Gastrocnemius medialis (tissue), 4 donors: ENCODE data around the gene PKNOX2. TPM values are rescaled to one million over a fixed set of nuclear protein-coding genes. Genes with fewer than 3 reads are reported as not detected.

Experiments used
- ATAC-seq, 2 donors: fragments of 150-250 bp; one replicate each; pipeline ENCODE4 v1.9.1; 2016
- DNase-seq, 2 donors: peaks; one replicate each; pipeline ENCODE4 v3.0.0-alpha.2; 2019
- H3K27ac ChIP-seq, 4 donors: fragments of 200-600 bp; sonication (generic); 1 replicate in 1 of 4; 2 replicates in 3 of 4; pipeline ENCODE4 v1.5.1; 2016 to 2018; ENCODE audit warnings: mild to moderate bottlenecking in 2 of 4, moderate library complexity in 1 of 4
- H3K27me3 ChIP-seq, 3 donors: fragments of 200-600 bp; sonication (generic) in 2 of 3; 1 replicate in 1 of 3; 2 replicates in 2 of 3; pipeline versions ENCODE4 v1.5.1 to v1.6.0; 2016 to 2019; ENCODE audit warnings: mild to moderate bottlenecking in 1 of 3, moderate library complexity in 1 of 3
- H3K36me3 ChIP-seq, 2 donors: fragments of 200-600 bp; sonication (generic) in 1 of 2; one replicate each; pipeline ENCODE4 v1.5.1; 2017 to 2018
- H3K4me1 ChIP-seq, 2 donors: fragments of 200-600 bp; sonication (generic) in 1 of 2; one replicate each; pipeline ENCODE4 v1.5.1; 2016 to 2017; ENCODE audit warnings: mild to moderate bottlenecking in 2 of 2
- H3K4me3 ChIP-seq, 4 donors: fragments of 200-600 bp; sonication (generic) in 3 of 4; 1 replicate in 1 of 4; 2 replicates in 3 of 4; pipeline ENCODE4 v1.5.1; 2016 to 2019; ENCODE audit warnings: mild to moderate bottlenecking in 2 of 4
- H3K9me3 ChIP-seq, 3 donors: fragments of 200-600 bp; sonication (generic) in 2 of 3; 1 replicate in 1 of 3; 2 replicates in 2 of 3; pipeline ENCODE4 v1.5.1; 2016 to 2019
- POLR2A ChIP-seq, 2 donors: fragments of 450-650 bp; IDR thresholded peaks; one replicate each; pipeline ENCODE4 v1.6.1; 2017; ENCODE audit warnings: antibody characterized with exemption in 2 of 2, mild to moderate bottlenecking in 2 of 2, moderate library complexity in 2 of 2
- in situ Hi-C, 4 donors: fragments of 200-750 bp; cut with MboI; loops; one replicate each; pipeline versions ENCODE4 v1.15.0 to v1.8.0; 2017; ENCODE audit warnings: low sequenced_read_pairs in 4 of 4
- intact Hi-C: fragments of 100-400 bp; cut with DNase I; formaldehyde crosslinking; loops from one replicate; pipeline ENCODE4 v1.15.1; 2023; ENCODE audit warnings: low total_unique reads
- total RNA-seq, 4 donors: library from RNA; depleted of rRNA; stranded (reverse); fragments of >200 nt; gene quantifications; one replicate each; pipeline versions ENCODE4 v1.1.0 to v1.2.3, GENCODE V29; 2016
- TF ChIP-seq, protein P1 (sequence below), 5 experiments: fragments of 450-650 bp in 3 of 5; fragments of 200-600 bp in 2 of 5; sonication (generic) in 2 of 5; IDR thresholded peaks in 4 of 5; conservative IDR thresholded peaks in 1 of 5; 1 replicate in 4 of 5; 2 replicates in 1 of 5; pipeline ENCODE4 v1.5.1; 2016 to 2019; ENCODE audit warnings: antibody characterized with exemption in 5 of 5, mild to moderate bottlenecking in 3 of 5, moderate library complexity in 3 of 5

PKNOX2 gene
- total RNA-seq, 4 donors from 2014 or later, result 3.7 to 11.7 (median 6.0) TPM

DNA sequence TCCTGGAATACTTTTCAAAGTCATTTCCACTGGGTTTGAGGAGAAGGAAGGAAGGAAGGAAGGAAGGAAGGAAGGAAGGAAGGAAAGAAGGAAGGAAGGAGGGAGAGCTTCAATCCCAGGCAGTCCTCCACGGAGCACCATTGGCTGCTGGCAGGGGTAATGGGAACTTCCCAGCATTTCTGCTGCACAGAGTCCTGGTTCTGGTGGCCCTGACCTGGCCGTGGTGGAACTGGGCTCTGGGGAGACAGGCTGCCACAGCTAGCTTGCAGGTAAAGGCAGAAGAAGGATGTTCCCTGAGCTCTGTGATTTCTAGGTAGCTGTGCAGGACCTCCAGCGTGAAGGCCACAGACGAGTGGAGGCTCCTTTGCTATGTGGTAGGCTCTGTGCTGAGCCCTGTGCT, 10.6 kb downstream of the PKNOX2 start:
- Histone ChIP-seq H3K36me3 (no peaks in the 10 kb centered on the region), H3K27me3 (no peaks in the 10 kb centered on the region), H3K9me3 (no peaks in the 10 kb centered on the region), H3K27ac (no peak overlapping the region), H3K4me1 (peaks cover 23 to 30% of the 10 kb centered on the region in 2 donors), H3K4me3 (no peak overlapping the region)
- ATAC-seq (no peak), DNase-seq (no peak)
- in situ Hi-C loops, result no loop called here
- intact Hi-C loops, result no loop called here
- no peak for TF ChIP-seq POLR2A (IDR thresholded peaks at IDR 0.05)
- TF ChIP-seq, protein P1, sequence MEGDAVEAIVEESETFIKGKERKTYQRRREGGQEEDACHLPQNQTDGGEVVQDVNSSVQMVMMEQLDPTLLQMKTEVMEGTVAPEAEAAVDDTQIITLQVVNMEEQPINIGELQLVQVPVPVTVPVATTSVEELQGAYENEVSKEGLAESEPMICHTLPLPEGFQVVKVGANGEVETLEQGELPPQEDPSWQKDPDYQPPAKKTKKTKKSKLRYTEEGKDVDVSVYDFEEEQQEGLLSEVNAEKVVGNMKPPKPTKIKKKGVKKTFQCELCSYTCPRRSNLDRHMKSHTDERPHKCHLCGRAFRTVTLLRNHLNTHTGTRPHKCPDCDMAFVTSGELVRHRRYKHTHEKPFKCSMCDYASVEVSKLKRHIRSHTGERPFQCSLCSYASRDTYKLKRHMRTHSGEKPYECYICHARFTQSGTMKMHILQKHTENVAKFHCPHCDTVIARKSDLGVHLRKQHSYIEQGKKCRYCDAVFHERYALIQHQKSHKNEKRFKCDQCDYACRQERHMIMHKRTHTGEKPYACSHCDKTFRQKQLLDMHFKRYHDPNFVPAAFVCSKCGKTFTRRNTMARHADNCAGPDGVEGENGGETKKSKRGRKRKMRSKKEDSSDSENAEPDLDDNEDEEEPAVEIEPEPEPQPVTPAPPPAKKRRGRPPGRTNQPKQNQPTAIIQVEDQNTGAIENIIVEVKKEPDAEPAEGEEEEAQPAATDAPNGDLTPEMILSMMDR (IDR thresholded peaks at IDR 0.05 in 4 of 5, conservative IDR thresholded peaks at IDR 0.05 in 1 of 5), result no peak

DNA sequence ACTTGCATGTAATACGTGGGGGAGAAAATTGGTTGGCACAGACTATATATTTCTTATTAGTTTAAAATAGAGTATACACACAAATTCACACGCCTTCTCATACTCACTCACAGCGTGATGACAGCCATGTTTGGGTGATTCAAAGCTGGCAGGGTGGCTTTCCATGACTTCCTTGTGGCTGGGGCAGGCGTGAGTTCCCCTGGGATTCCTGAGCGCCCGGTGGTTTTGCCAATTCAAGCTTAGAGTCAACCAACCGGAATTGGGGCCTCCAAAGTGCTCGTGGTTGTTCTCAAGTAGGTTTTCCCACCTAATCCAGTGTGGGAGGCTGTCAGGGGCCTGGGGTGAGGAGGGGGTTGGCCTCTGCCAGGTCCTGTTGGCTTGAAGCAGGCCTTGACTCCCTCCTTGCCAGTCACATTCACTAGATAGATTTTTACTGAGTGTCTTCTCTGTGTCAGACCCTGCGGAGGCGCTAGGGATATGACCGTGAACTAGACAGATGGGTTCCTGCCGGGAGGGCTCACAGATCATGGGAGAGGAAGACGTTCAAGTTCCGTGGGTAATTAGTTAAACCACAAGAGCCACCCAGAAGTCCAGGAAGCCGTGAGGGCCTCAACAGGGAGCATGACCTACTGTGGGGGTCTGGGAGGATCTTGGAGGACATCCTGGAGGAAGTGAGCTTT, 11.5 kb downstream of the PKNOX2 start:
- Histone ChIP-seq H3K4me1 (peaks cover 21 to 26% of the 10 kb centered on the region in 2 donors), H3K4me3 (no peak overlapping the region), H3K36me3 (no peaks in the 10 kb centered on the region), H3K27ac (no peak overlapping the region), H3K9me3 (no peaks in the 10 kb centered on the region), H3K27me3 (no peaks in the 10 kb centered on the region)
- intact Hi-C loops (no loop called here), in situ Hi-C loops (no loop called here)
- no peak for TF ChIP-seq POLR2A (IDR thresholded peaks at IDR 0.05)
- DNase-seq (no peak), ATAC-seq (no peak)

DNA sequence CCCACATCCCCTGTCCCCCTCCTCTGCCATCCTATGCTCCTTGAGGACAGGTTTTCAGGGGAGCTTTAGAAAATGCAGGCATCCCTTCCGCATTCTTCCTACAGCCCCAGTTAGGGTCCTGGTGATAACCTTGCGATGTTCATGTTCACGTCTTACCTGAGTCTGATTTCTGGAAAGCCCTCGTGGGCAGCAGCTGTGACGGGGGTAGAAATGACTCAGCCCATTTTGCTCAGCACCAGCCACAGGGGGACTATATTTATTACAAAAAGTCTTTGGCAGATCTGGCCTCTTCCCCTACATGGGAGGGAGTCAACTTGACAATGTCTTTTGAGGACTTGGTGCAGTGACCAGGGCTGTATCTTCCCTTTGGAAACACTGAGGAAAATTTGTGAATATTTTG, 12.3 kb downstream of the PKNOX2 start:
- ATAC-seq, result no peak

GRCh38 chr11:125177543-125177942, 13.0 kb downstream of the PKNOX2 start:
- Histone ChIP-seq H3K27ac (no peak overlapping the region), H3K4me3 (no peak overlapping the region), H3K27me3 (no peaks in the 10 kb centered on the region), H3K9me3 (no peaks in the 10 kb centered on the region), H3K4me1 (peaks cover 15 to 23% of the 10 kb centered on the region in 2 donors), H3K36me3 (no peaks in the 10 kb centered on the region)
- TF ChIP-seq, protein P1 (IDR thresholded peaks at IDR 0.05 in 4 of 5, conservative IDR thresholded peaks at IDR 0.05 in 1 of 5), result no peak
- no peak for DNase-seq
- ATAC-seq, result no peak
- in situ Hi-C loops (no loop called here), intact Hi-C loops (no loop called here)

More for the DNA sequence above, 12.3 kb downstream of the PKNOX2 start:
- Histone ChIP-seq H3K4me3 (no peak overlapping the region), H3K36me3 (no peaks in the 10 kb centered on the region), H3K27me3 (no peaks in the 10 kb centered on the region), H3K27ac (no peak overlapping the region), H3K9me3 (no peaks in the 10 kb centered on the region), H3K4me1 (peaks cover 15 to 23% of the 10 kb centered on the region in 2 donors)
- intact Hi-C loops (no loop called here), in situ Hi-C loops (no loop called here)
- no peak for DNase-seq
- TF ChIP-seq, protein P1 (IDR thresholded peaks at IDR 0.05 in 4 of 5, conservative IDR thresholded peaks at IDR 0.05 in 1 of 5), result no peak
- no peak for TF ChIP-seq POLR2A (IDR thresholded peaks at IDR 0.05)

GRCh38 chr11:125179346-125179745, 14.8 kb downstream of the PKNOX2 start:
- in situ Hi-C loops (no loop called here), intact Hi-C loops (no loop called here)
- H3K4me1 ChIP-seq, result peaks cover 15 to 23% of the 10 kb centered on the region in 2 donors
- ATAC-seq (no peak), DNase-seq (no peak)
- TF ChIP-seq POLR2A (IDR thresholded peaks at IDR 0.05), result no peak
- TF ChIP-seq, protein P1 (IDR thresholded peaks at IDR 0.05 in 4 of 5, conservative IDR thresholded peaks at IDR 0.05 in 1 of 5), result no peak
- no peaks in the 10 kb centered on the region for H3K36me3 ChIP-seq
- H3K4me3 ChIP-seq, result no peak overlapping the region
- H3K27ac ChIP-seq, result no peak overlapping the region
- no peaks in the 10 kb centered on the region for H3K9me3 ChIP-seq
- H3K27me3 ChIP-seq, result no peaks in the 10 kb centered on the region
